B cell (primary cell): ENCODE measurements around the gene ZNF160. TPM values are rescaled to one million over a fixed set of nuclear protein-coding genes. Genes with fewer than 3 reads are reported as not detected.

ENCODE experiments used
- ATAC-seq: fragments of 200-7000 bp; cut with Tn5 transposase; one replicate; pipeline ENCODE4 v1.10.0; 2021; ENCODE audit warnings: low read depth, mild to moderate bottlenecking, moderate number of reproducible peaks, moderate library complexity
- CTCF ChIA-PET: fragments of 350-600 bp; sonication (Branson Sonifier 250); formaldehyde crosslinking; loops from one replicate; lab custom pipeline; 2021; ENCODE audit warnings: antibody characterized with exemption, inconsistent platforms; lab: Charles Lee
- POLR2A ChIA-PET: fragments of 350-600 bp; sonication (Branson Sonifier 250); formaldehyde crosslinking; loops from one replicate; lab custom pipeline; 2021; ENCODE audit warnings: antibody characterized with exemption; lab: Charles Lee
- DNase-seq: peaks from one replicate; pipeline ENCODE4 v3.0.0; 2013
- H2AFZ ChIP-seq: 2 replicates; pipeline ENCODE4 v1.6.1; 2012; ENCODE audit warnings: mild to moderate bottlenecking, low read depth, low read length; ENCODE audit not compliant: insufficient read depth, poor library complexity, severe bottlenecking
- H3K27ac ChIP-seq, 2 donors: 1 replicate in 1 of 2; 2 replicates in 1 of 2; pipeline ENCODE4 v1.5.1; 2012 to 2013; ENCODE audit warnings: low read length in 2 of 2, mild to moderate bottlenecking in 2 of 2, moderate library complexity in 1 of 2
- H3K27me3 ChIP-seq, 4 experiments: fragments of 200-600 bp in 1 of 4; sonication (generic) in 1 of 4; replicated peaks in 1 of 4; 1 replicate in 2 of 4; 2 replicates in 2 of 4; pipeline versions ENCODE4 v1.6.1 to v1.7.0; 2013 to 2016; ENCODE audit warnings: low read length in 3 of 4, mild to moderate bottlenecking in 2 of 4, mixed read lengths in 1 of 4, moderate library complexity in 1 of 4; ENCODE audit not compliant: insufficient read depth in 4 of 4, control insufficient read depth in 3 of 4; ENCODE audit errors: control extremely low read depth in 1 of 4
- H3K36me3 ChIP-seq, 2 experiments: replicated peaks in 1 of 2; 1 replicate in 1 of 2; 2 replicates in 1 of 2; pipeline versions ENCODE4 v1.6.1 to v1.7.1; 2013; ENCODE audit warnings: low read length in 1 of 2; ENCODE audit not compliant: insufficient read depth in 2 of 2, control insufficient read depth in 1 of 2; ENCODE audit errors: control extremely low read depth in 1 of 2, extremely low read depth in 1 of 2
- H3K4me1 ChIP-seq, 2 donors: fragments of 200-600 bp in 1 of 2; sonication (generic) in 1 of 2; 1 replicate in 1 of 2; 2 replicates in 1 of 2; pipeline versions ENCODE4 v1.5.1 to v1.6.1; 2013 to 2017; ENCODE audit warnings: low read length in 2 of 2; ENCODE audit not compliant: control insufficient read depth in 2 of 2, insufficient read depth in 2 of 2
- H3K4me2 ChIP-seq: replicated peaks from 2 replicates; pipeline ENCODE3; 2012; ENCODE audit warnings: mild to moderate bottlenecking, low read depth, low read length; ENCODE audit not compliant: poor library complexity, severe bottlenecking
- H3K4me3 ChIP-seq, 5 experiments: fragments of 200-600 bp in 1 of 5; sonication (generic) in 1 of 5; 1 replicate in 3 of 5; 2 replicates in 2 of 5; pipeline versions ENCODE4 v1.5.1 to v1.7.0; 2011 to 2016; ENCODE audit warnings: low read length in 4 of 5, mild to moderate bottlenecking in 4 of 5, low read depth in 2 of 5, control low read depth in 1 of 5, moderate library complexity in 1 of 5; ENCODE audit not compliant: insufficient read depth in 1 of 5; ENCODE audit errors: control extremely low read depth in 1 of 5, extremely low read depth in 1 of 5
- H3K79me2 ChIP-seq: fragments of 200-600 bp; sonication (generic); one replicate; pipeline ENCODE4 v1.6.0; 2016; ENCODE audit warnings: low read length; ENCODE audit not compliant: control insufficient read depth, insufficient read depth
- H3K9ac ChIP-seq: fragments of 200-600 bp; sonication (generic); 2 replicates; pipeline ENCODE4 v1.6.1; 2017; ENCODE audit warnings: mild to moderate bottlenecking, low read length, moderate library complexity
- H3K9me3 ChIP-seq, 3 donors: one replicate each; pipeline versions ENCODE4 v1.6.1 to v1.7.1; 2013; ENCODE audit warnings: low read length in 2 of 3; ENCODE audit not compliant: control insufficient read depth in 2 of 3, insufficient read depth in 1 of 3; ENCODE audit errors: control extremely low read depth in 1 of 3
- H4K20me1 ChIP-seq: 2 replicates; pipeline ENCODE4 v1.6.0; 2012; ENCODE audit warnings: mild to moderate bottlenecking, low read length; ENCODE audit not compliant: insufficient read depth, control insufficient read depth, poor library complexity, severe bottlenecking
- H3K27ac Mint-ChIP-seq: one replicate; pipeline ENCODE4 v1.8.0; 2021; ENCODE audit warnings: mixed read lengths
- H3K27me3 Mint-ChIP-seq: one replicate; pipeline ENCODE4 v1.8.0; 2021; ENCODE audit warnings: mixed read lengths
- H3K4me1 Mint-ChIP-seq: one replicate; pipeline ENCODE4 v1.8.0; 2021; ENCODE audit warnings: mixed read lengths
- H3K4me3 Mint-ChIP-seq: one replicate; pipeline ENCODE4 v1.8.0; 2021; ENCODE audit warnings: mixed read lengths
- H3K9me3 Mint-ChIP-seq: one replicate; pipeline ENCODE4 v1.8.0; 2022; ENCODE audit warnings: mixed read lengths; ENCODE audit not compliant: insufficient read depth
- EZH2 ChIP-seq: IDR thresholded peaks from 2 replicates; pipeline ENCODE4 v1.6.1; 2012; ENCODE audit warnings: borderline replicate concordance, low read depth, mild to moderate bottlenecking, moderate library complexity, low read length; ENCODE audit not compliant: insufficient read depth, poor library complexity, severe bottlenecking
- WGBS: methylation state at CpG from one replicate; pipeline ENCODE4 v1.1.5; 2013; ENCODE audit warnings: missing lambda C conversion rate; ENCODE audit not compliant: insufficient coverage; 5-methylcytosine and 5-hydroxymethylcytosine counted together
- intact Hi-C: fragments of 100-400 bp; cut with micrococcal nuclease; formaldehyde crosslinking; loops from one replicate; pipeline ENCODE4 v1.10.0; 2022
- polyA plus RNA-seq: library from polyadenylated mRNA; depleted of rRNA; stranded (reverse); fragments of >200 nt; gene quantifications from 2 replicates; pipeline ENCODE4 v1.2.3, GENCODE V29; 2012
- total RNA-seq, 2 donors: library from RNA; stranded (reverse); fragments of 120-200 nt in 1 of 2; gene quantifications; 1 replicate in 1 of 2; 2 replicates in 1 of 2; pipeline versions ENCODE4 v1.2.3 to v1.2.4, GENCODE V29; 2013 to 2022
- TF ChIP-seq, protein P1 (sequence below): fragments of 200-600 bp; IDR thresholded peaks from one replicate; pipeline ENCODE4 v1.8.0; 2022; ENCODE audit warnings: antibody characterized with exemption, mild to moderate bottlenecking

The ZNF160 gene
- total and polyA plus RNA-seq, 2 donors (not counting 1 experiment from before 2014, with no cell fraction given), result 49.9 to 87.8 TPM

DNA sequence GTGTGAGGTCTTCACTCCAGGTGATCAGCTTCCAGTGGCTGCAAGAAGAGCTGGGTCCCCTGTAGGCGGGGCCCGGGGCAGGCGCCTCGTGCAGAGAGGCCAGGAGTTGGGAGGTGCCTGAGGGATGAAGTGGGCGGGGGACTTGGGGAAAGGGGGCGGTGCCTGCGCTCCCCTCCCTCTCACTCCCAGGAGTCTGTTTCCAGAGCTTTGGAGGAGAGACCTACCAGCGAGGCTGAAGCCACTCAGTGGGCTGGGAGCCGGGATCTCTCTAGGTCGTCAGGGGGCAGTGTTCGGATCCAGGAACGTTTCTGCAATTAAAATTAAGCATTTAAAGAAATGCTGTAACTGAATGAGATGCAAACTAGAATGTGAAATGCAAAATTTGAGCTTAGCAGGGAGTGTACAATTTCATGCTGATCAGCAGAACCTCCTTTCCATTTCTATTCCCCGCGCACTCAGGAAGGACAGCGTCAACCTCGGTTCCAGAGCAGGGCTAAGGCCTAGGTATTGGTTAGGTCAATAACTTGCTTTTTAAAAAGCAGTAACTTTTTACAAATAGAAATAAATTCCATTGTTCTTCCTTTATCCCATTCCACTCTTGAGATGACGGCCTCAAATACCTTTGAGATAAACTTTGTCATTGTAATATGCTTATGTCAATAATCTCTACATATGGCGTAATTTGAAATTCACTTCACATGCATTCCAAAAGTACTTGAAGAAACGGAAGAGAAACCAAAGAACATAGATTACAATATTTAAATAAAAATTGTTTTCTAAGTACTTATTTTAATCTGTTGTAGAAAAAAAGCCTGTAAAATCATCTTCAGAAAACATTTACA is 11.6 kb downstream of the ZNF160 start:
- ATAC-seq (no peak), DNase-seq (no peak)
- Mint-ChIP-seq H3K27me3 (no peaks in the 10 kb centered on the region), H3K4me1 (no peaks in the 10 kb centered on the region), H3K9me3 (no peaks in the 10 kb centered on the region), H3K27ac (no peak overlapping the region), H3K4me3 (no peak overlapping the region)
- Histone ChIP-seq H3K4me2 (no peak overlapping the region), H3K79me2 (peaks cover 38% of the 10 kb centered on the region), H3K9ac (no peak overlapping the region), H3K9me3 (peaks cover 0 to 3% (median 0%) of the 10 kb centered on the region in 3 donors), H2AFZ (no peak overlapping the region), H3K27ac (no peak overlapping the region), H3K36me3 (peaks cover 0 to 40% of the 10 kb centered on the region in 2 experiments), H3K4me1 (no peaks in the 10 kb centered on the region), H4K20me1 (peaks cover 34% of the 10 kb centered on the region), H3K27me3 (no peaks in the 10 kb centered on the region), H3K4me3 (no peak overlapping the region)
- TF ChIP-seq EZH2, result no peak
- TF ChIP-seq, protein P1, sequence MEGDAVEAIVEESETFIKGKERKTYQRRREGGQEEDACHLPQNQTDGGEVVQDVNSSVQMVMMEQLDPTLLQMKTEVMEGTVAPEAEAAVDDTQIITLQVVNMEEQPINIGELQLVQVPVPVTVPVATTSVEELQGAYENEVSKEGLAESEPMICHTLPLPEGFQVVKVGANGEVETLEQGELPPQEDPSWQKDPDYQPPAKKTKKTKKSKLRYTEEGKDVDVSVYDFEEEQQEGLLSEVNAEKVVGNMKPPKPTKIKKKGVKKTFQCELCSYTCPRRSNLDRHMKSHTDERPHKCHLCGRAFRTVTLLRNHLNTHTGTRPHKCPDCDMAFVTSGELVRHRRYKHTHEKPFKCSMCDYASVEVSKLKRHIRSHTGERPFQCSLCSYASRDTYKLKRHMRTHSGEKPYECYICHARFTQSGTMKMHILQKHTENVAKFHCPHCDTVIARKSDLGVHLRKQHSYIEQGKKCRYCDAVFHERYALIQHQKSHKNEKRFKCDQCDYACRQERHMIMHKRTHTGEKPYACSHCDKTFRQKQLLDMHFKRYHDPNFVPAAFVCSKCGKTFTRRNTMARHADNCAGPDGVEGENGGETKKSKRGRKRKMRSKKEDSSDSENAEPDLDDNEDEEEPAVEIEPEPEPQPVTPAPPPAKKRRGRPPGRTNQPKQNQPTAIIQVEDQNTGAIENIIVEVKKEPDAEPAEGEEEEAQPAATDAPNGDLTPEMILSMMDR, result no peak
- ChIA-PET CTCF (no interaction called here), POLR2A (no interaction called here)
- intact Hi-C loops, result no loop called here
- 100% methylated on average over 5 of the region's 19 CpGs for WGBS

- no peak overlapping the region for H3K9ac ChIP-seq
- ChIA-PET CTCF (no interaction called here), POLR2A (no interaction called here)
- H3K27ac Mint-ChIP-seq, result no peak overlapping the region
- no peak overlapping the region for H3K4me2 ChIP-seq
- no peak for TF ChIP-seq EZH2
- TF ChIP-seq, protein P1, result no peak
- H3K27me3 ChIP-seq, result no peaks in the 10 kb centered on the region
- DNase-seq (no peak), ATAC-seq (no peak)
- peaks cover 17% of the 10 kb centered on the region for H3K79me2 ChIP-seq
- intact Hi-C loops, result no loop called here
- H3K27me3 Mint-ChIP-seq, result no peaks in the 10 kb centered on the region
- H3K36me3 ChIP-seq, result peaks cover under 1 to 57% of the 10 kb centered on the region in 2 experiments
- no peak overlapping the region for H3K4me3 ChIP-seq
- H3K4me1 Mint-ChIP-seq, result no peaks in the 10 kb centered on the region
- no peak overlapping the region for H2AFZ ChIP-seq
- H3K4me3 Mint-ChIP-seq, result no peak overlapping the region
- H4K20me1 ChIP-seq, result peaks cover 9% of the 10 kb centered on the region
- 77% methylated on average over 4 of the region's 6 CpGs for WGBS
- H3K27ac ChIP-seq, result no peak overlapping the region
- H3K9me3 ChIP-seq, result no peaks in the 10 kb centered on the region
- H3K9me3 Mint-ChIP-seq, result no peaks in the 10 kb centered on the region
- H3K4me1 ChIP-seq, result no peaks in the 10 kb centered on the region
Measured at GRCh38 chr19:53088091-53088490, 15.1 kb downstream of the ZNF160 start.
